Loucy (cell line): ENCODE measurements around the gene CRYGC.

Experiments
- H2AFZ ChIP-seq: fragments of 200-600 bp; sonication (generic); 2 replicates; pipeline ENCODE4 v1.6.0; 2016; ENCODE audit warnings: antibody characterized with exemption, mild to moderate bottlenecking, low read length, moderate library complexity
- H3F3A ChIP-seq: fragments of 200-600 bp; 2 replicates; pipeline ENCODE4 v1.6.0; 2016; ENCODE audit warnings: antibody characterized with exemption, low read depth, mild to moderate bottlenecking
- H3K27me3 ChIP-seq: fragments of 200-600 bp; sonication (generic); 2 replicates; pipeline ENCODE4 v1.6.1; 2014; ENCODE audit warnings: low read length, mild to moderate bottlenecking; ENCODE audit not compliant: insufficient read depth, poor library complexity, severe bottlenecking
- H3K36me3 ChIP-seq: fragments of 200-600 bp; sonication (generic); 2 replicates; pipeline ENCODE4 v1.6.1; 2016; ENCODE audit warnings: low read length; ENCODE audit not compliant: insufficient read depth
- H3K4me1 ChIP-seq: fragments of 200-600 bp; sonication (generic); 2 replicates; pipeline ENCODE4 v1.5.1; 2014; ENCODE audit warnings: low read length, mild to moderate bottlenecking; ENCODE audit not compliant: insufficient read depth, poor library complexity, severe bottlenecking
- H3K4me2 ChIP-seq: fragments of 200-600 bp; sonication (generic); 2 replicates; pipeline ENCODE4 v1.6.0; 2014; ENCODE audit warnings: antibody characterized with exemption, low read length, low read depth, mild to moderate bottlenecking; ENCODE audit not compliant: poor library complexity, severe bottlenecking
- H3K4me3 ChIP-seq: fragments of 200-600 bp; sonication (generic); 2 replicates; pipeline ENCODE4 v1.5.1; 2014; ENCODE audit warnings: low read length, mild to moderate bottlenecking, mixed read lengths; ENCODE audit not compliant: poor library complexity, severe bottlenecking
- H3K79me2 ChIP-seq: fragments of 200-600 bp; sonication (generic); 2 replicates; pipeline ENCODE4 v1.6.1; 2014; ENCODE audit warnings: low read length; ENCODE audit not compliant: insufficient read depth
- H3K9ac ChIP-seq: fragments of 200-600 bp; sonication (generic); 2 replicates; pipeline ENCODE4 v1.6.0; 2014; ENCODE audit warnings: mild to moderate bottlenecking, low read depth, low read length, moderate library complexity; ENCODE audit not compliant: poor library complexity, severe bottlenecking
- H3K9me2 ChIP-seq: fragments of 200-600 bp; sonication (generic); replicated peaks from 2 replicates; pipeline ENCODE4 v1.6.1; 2016; ENCODE audit warnings: low read depth, low read length, mixed read lengths
- H3K9me3 ChIP-seq: fragments of 200-600 bp; sonication (generic); 2 replicates; pipeline ENCODE4 v1.6.1; 2014; ENCODE audit warnings: mild to moderate bottlenecking, antibody characterized with exemption, low read length, low read depth; ENCODE audit not compliant: insufficient read depth
- H4K20me1 ChIP-seq: fragments of 200-600 bp; sonication (generic); 2 replicates; pipeline ENCODE4 v1.6.0; 2014; ENCODE audit warnings: antibody characterized with exemption, low read length, mild to moderate bottlenecking; ENCODE audit not compliant: insufficient read depth, poor library complexity, severe bottlenecking
- EZH2phosphoT487 ChIP-seq: fragments of 200-600 bp; IDR thresholded peaks from 2 replicates; pipeline ENCODE4 v1.6.1; 2018; ENCODE audit warnings: antibody characterized with exemption, mild to moderate bottlenecking, moderate library complexity, borderline replicate concordance
- TF ChIP-seq, protein P1 (sequence below): fragments of 200-600 bp; sonication (generic); conservative IDR thresholded peaks from 2 replicates; pipeline ENCODE4 v1.5.1; 2014; ENCODE audit warnings: mild to moderate bottlenecking, antibody characterized with exemption, low read length

Gene CRYGC

DNA sequence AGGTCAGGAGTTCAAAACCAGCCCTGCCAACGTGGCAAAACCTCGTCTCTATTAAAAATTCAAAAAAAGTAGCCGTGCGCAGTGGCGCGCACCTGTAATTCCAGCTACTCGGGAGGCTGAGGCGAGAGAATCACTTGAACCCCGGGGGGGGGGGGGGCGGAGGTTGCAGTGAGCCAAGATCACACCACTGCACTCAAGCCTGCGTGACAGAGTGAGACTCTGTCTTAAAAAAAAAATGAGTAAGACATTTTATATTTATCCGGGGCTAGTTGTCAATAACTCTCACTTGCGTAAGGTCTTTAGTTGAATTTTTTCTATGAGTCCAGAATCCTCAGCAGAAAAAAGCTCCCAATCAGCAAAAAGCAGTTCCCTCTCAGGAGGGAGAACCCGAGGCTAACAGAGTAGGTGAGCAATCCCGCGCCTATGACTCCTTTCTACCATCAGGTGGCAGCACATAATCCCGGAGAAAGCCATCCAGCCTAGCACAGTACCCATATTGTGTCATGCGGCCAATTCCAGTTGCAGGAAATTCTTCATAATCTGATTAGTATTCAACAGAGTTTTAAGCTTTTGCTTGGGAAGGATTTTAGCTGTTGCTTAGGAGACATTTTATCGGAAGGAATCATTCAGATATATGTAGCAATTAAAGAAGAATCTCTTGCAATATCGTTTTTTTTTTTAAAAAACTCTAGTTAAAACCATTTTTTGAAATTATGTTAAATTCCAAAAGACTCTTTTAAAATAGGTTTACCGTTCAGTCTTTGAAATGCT lies 45.6 kb upstream of the CRYGC start:
- Histone ChIP-seq H3K36me3 (no peaks in the 10 kb centered on the region), H3K9me2 (no peaks in the 10 kb centered on the region), H3K4me2 (peak overlapping the region; percentile 10), H4K20me1 (no peaks in the 10 kb centered on the region), H3K27me3 (no peaks in the 10 kb centered on the region), H2AFZ (peak overlapping the region; percentile 84), H3K4me3 (no peak overlapping the region), H3K4me1 (peaks cover 3% of the 10 kb centered on the region), H3K9me3 (no peaks in the 10 kb centered on the region), H3K79me2 (no peaks in the 10 kb centered on the region), H3F3A (no peaks in the 10 kb centered on the region), H3K9ac (no peak overlapping the region)
- TF ChIP-seq, protein P1, sequence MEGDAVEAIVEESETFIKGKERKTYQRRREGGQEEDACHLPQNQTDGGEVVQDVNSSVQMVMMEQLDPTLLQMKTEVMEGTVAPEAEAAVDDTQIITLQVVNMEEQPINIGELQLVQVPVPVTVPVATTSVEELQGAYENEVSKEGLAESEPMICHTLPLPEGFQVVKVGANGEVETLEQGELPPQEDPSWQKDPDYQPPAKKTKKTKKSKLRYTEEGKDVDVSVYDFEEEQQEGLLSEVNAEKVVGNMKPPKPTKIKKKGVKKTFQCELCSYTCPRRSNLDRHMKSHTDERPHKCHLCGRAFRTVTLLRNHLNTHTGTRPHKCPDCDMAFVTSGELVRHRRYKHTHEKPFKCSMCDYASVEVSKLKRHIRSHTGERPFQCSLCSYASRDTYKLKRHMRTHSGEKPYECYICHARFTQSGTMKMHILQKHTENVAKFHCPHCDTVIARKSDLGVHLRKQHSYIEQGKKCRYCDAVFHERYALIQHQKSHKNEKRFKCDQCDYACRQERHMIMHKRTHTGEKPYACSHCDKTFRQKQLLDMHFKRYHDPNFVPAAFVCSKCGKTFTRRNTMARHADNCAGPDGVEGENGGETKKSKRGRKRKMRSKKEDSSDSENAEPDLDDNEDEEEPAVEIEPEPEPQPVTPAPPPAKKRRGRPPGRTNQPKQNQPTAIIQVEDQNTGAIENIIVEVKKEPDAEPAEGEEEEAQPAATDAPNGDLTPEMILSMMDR: peak; percentile 89
- TF ChIP-seq EZH2phosphoT487: no peak

DNA sequence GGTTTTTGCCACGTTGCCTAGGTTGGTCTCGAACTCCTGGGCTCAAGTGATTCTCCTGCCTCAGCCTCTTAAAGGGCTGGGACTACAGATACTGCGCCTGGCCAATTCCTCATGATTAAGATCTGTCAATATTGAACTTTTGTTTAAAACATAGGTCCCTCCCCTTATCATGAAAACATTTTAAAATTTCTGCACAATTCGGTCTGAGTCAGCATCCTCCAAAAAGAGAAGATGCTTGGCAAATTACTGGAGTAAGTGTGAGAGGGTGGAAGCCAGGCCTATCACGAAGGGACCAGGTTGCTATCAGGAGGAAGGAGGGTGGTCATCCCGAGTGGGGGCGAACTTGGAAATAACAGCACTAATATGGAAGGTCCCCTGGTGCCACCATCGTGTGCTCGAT lies 44.5 kb upstream of the CRYGC start:
- Histone ChIP-seq H3K79me2 (no peaks in the 10 kb centered on the region), H2AFZ (no peak overlapping the region), H3K27me3 (no peaks in the 10 kb centered on the region), H3K4me1 (peaks cover 2% of the 10 kb centered on the region), H3K4me3 (no peak overlapping the region), H3K9me3 (no peaks in the 10 kb centered on the region), H3K9ac (no peak overlapping the region), H3K9me2 (no peaks in the 10 kb centered on the region), H4K20me1 (no peaks in the 10 kb centered on the region), H3F3A (no peaks in the 10 kb centered on the region), H3K4me2 (no peak overlapping the region), H3K36me3 (no peaks in the 10 kb centered on the region)
- TF ChIP-seq, protein P1: no peak

DNA sequence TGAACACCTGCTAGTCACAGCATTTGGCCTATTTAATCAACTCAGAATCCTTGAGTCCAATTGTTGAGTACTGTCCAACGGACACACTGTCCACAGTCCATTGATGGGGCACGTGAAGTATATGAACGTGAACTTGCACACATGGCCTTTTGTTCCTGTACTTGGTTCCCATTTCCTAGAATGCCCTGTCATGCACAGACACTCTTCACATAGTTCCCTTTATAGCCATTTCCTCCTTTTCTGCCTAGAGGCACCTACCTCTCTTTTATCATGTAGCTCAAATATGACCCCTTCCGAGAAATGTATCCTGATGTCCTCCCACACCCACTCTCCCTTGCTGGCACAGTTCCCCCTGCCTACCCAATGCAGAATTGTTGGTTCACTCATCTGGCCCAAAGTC lies 42.5 kb upstream of the CRYGC start:
- Histone ChIP-seq H3F3A (no peaks in the 10 kb centered on the region), H3K27me3 (no peaks in the 10 kb centered on the region), H3K4me1 (no peaks in the 10 kb centered on the region), H3K9me3 (no peaks in the 10 kb centered on the region), H2AFZ (0 out of 2 replicates have a peak overlapping the region, but pooled peaks have one; percentile 4), H3K9ac (no peak overlapping the region), H3K36me3 (no peaks in the 10 kb centered on the region), H3K4me3 (no peak overlapping the region), H3K9me2 (no peaks in the 10 kb centered on the region), H4K20me1 (no peaks in the 10 kb centered on the region), H3K79me2 (no peaks in the 10 kb centered on the region), H3K4me2 (no peak overlapping the region)
- TF ChIP-seq, protein P1: no peak
- no peak for TF ChIP-seq EZH2phosphoT487
